Fibroblast of lung (primary cell): ENCODE data around the gene RANBP9. TPM values are rescaled to one million over a fixed set of nuclear protein-coding genes. Genes with fewer than 3 reads are reported as not detected.

Source experiments
- DNase-seq, 2 donors: peaks; one replicate each; pipeline versions ENCODE4 v3.0.0 to v3.0.0-alpha.2; 2010; ENCODE audit warnings: low read depth in 2 of 2
- H2AFZ ChIP-seq: 2 replicates; pipeline ENCODE4 v1.5.1; 2012; ENCODE audit warnings: low read length, control low read depth, inconsistent platforms
- H3K27ac ChIP-seq: 2 replicates; pipeline ENCODE4 v1.5.1; 2011; ENCODE audit warnings: low read length, control low read depth; ENCODE audit not compliant: insufficient read depth
- H3K27me3 ChIP-seq: 2 replicates; pipeline ENCODE4 v1.5.1; 2011; ENCODE audit warnings: mild to moderate bottlenecking, low read length; ENCODE audit not compliant: control insufficient read depth, insufficient read depth
- H3K36me3 ChIP-seq: 2 replicates; pipeline ENCODE4 v1.5.1; 2011; ENCODE audit warnings: low read length; ENCODE audit not compliant: control insufficient read depth, insufficient read depth
- H3K4me1 ChIP-seq: 2 replicates; pipeline ENCODE4 v1.5.1; 2011; ENCODE audit warnings: low read length; ENCODE audit not compliant: control insufficient read depth, insufficient read depth; ENCODE audit errors: extremely low read depth
- H3K4me2 ChIP-seq: 2 replicates; pipeline ENCODE4 v1.5.1; 2011; ENCODE audit warnings: low read length, control low read depth; ENCODE audit not compliant: insufficient read depth; ENCODE audit errors: extremely low read depth
- H3K4me3 ChIP-seq, 4 experiments: fragments of 200-600 bp in 1 of 4; sonication (generic) in 1 of 4; replicated peaks in 1 of 4; 2 replicates each; pipeline ENCODE4 v1.5.1; 2011 to 2016; ENCODE audit warnings: low read length in 4 of 4, low read depth in 3 of 4, mild to moderate bottlenecking in 3 of 4, control low read depth in 2 of 4, inconsistent platforms in 1 of 4, mixed read lengths in 1 of 4; ENCODE audit not compliant: insufficient read depth in 1 of 4; ENCODE audit errors: control extremely low read depth in 1 of 4
- H3K79me2 ChIP-seq: 2 replicates; pipeline ENCODE4 v1.5.1; 2012; ENCODE audit warnings: mild to moderate bottlenecking, low read length, inconsistent platforms; ENCODE audit not compliant: control insufficient read depth, insufficient read depth
- H3K9ac ChIP-seq: 2 replicates; pipeline ENCODE4 v1.5.1; 2011; ENCODE audit warnings: mild to moderate bottlenecking, low read length, control low read depth; ENCODE audit not compliant: insufficient read depth
- H3K9me3 ChIP-seq: 2 replicates; pipeline ENCODE4 v1.5.1; 2012; ENCODE audit warnings: low read depth, low read length; ENCODE audit not compliant: control insufficient read depth, insufficient read depth
- H4K20me1 ChIP-seq: 2 replicates; pipeline ENCODE4 v1.5.1; 2011; ENCODE audit warnings: low read length; ENCODE audit not compliant: control insufficient read depth, insufficient read depth; ENCODE audit errors: extremely low read depth
- EZH2 ChIP-seq: IDR thresholded peaks from 2 replicates; pipeline ENCODE4 v1.5.1; 2012; ENCODE audit warnings: low read length, control low read depth, mild to moderate bottlenecking; ENCODE audit errors: missing control alignments
- polyA plus RNA-seq, 2 donors: library from polyadenylated mRNA; depleted of rRNA in 1 of 2; stranded (reverse) in 1 of 2; unstranded in 1 of 2; fragments of >200 nt; gene quantifications; 2 replicates each; pipeline ENCODE4 v1.2.1, GENCODE V29; 2011 to 2012; ENCODE audit warnings: missing spikeins in 1 of 2
- total RNA-seq: library from RNA; depleted of rRNA; stranded (reverse); fragments of >200 nt; gene quantifications from 2 replicates; pipeline ENCODE4 v1.2.1, GENCODE V29; 2014
- TF ChIP-seq, protein P1 (sequence below), 2 donors: IDR thresholded peaks in 1 of 2; conservative IDR thresholded peaks in 1 of 2; 1 replicate in 1 of 2; 2 replicates in 1 of 2; pipeline ENCODE4 v1.5.1; 2011 to 2012; ENCODE audit warnings: low read length in 2 of 2, control low read depth in 1 of 2, inconsistent platforms in 1 of 2, low read depth in 1 of 2, mild to moderate bottlenecking in 1 of 2

Gene RANBP9
- total and polyA plus RNA-seq, 2 donors (not counting 1 experiment from before 2014, with no cell fraction given), result 46.7 to 48.7 TPM

DNA sequence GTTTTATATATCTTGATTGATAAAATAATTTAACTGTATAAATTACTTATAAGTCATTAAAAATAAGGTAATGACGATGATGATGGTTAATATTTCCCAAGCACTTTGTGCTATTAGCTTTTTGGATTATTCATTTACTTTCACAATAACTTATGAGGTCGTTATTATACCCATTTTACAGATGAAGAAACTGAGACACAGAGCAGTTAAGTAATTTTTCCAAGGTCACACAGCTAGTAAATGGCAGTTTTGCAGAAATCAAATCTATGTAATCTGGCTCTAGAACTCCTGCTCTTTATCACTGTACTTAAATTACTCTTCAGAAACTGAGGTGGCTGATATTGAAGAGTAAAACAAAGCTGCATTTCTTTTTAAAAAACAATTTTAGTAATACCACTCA, 78.3 kb downstream of the RANBP9 start:
- H3K79me2 ChIP-seq, result no peaks in the 10 kb centered on the region
- no peak overlapping the region for H3K4me2 ChIP-seq
- H3K9me3 ChIP-seq, result no peaks in the 10 kb centered on the region
- H4K20me1 ChIP-seq, result no peaks in the 10 kb centered on the region
- no peaks in the 10 kb centered on the region for H3K27me3 ChIP-seq
- H3K36me3 ChIP-seq, result no peaks in the 10 kb centered on the region
- no peak overlapping the region for H3K4me3 ChIP-seq
- no peak overlapping the region for H3K9ac ChIP-seq
- no peak overlapping the region for H3K27ac ChIP-seq
- H2AFZ ChIP-seq, result no peak overlapping the region
- H3K4me1 ChIP-seq, result no peaks in the 10 kb centered on the region
- DNase-seq, result no peak
- TF ChIP-seq EZH2, result no peak
- TF ChIP-seq, protein P1, sequence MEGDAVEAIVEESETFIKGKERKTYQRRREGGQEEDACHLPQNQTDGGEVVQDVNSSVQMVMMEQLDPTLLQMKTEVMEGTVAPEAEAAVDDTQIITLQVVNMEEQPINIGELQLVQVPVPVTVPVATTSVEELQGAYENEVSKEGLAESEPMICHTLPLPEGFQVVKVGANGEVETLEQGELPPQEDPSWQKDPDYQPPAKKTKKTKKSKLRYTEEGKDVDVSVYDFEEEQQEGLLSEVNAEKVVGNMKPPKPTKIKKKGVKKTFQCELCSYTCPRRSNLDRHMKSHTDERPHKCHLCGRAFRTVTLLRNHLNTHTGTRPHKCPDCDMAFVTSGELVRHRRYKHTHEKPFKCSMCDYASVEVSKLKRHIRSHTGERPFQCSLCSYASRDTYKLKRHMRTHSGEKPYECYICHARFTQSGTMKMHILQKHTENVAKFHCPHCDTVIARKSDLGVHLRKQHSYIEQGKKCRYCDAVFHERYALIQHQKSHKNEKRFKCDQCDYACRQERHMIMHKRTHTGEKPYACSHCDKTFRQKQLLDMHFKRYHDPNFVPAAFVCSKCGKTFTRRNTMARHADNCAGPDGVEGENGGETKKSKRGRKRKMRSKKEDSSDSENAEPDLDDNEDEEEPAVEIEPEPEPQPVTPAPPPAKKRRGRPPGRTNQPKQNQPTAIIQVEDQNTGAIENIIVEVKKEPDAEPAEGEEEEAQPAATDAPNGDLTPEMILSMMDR (conservative IDR thresholded peaks at IDR 0.05 in 1 of 2, IDR thresholded peaks at IDR 0.05 in 1 of 2; ENCODE audit: low read depth in 1 of 2, low read length in 2 of 2), result no peak

DNA sequence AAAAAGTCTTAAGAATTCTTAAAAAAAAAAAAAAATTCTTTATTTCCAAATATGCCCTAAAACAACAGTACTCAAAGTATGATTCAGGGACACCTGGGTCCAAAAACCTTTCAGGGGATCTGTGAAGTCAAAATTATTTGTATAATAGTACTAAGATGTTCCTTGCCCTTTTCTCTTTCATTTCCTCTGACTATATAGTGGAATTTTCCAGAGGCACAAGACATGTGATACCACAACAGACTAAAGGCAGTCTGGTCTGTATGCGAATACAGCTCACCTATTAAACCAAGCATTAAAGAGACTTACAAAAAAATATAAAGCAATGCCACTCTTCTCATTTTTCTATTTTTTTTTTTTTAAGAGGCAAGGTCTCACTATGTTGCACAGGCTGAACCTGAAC, 81.1 kb downstream of the RANBP9 start:
- peaks cover 2% of the 10 kb centered on the region for H3K36me3 ChIP-seq
- no peaks in the 10 kb centered on the region for H3K9me3 ChIP-seq
- no peaks in the 10 kb centered on the region for H3K4me1 ChIP-seq
- no peak overlapping the region for H2AFZ ChIP-seq
- H3K9ac ChIP-seq, result no peak overlapping the region
- H3K4me2 ChIP-seq, result no peak overlapping the region
- TF ChIP-seq EZH2, result no peak
- TF ChIP-seq, protein P1 (conservative IDR thresholded peaks at IDR 0.05 in 1 of 2, IDR thresholded peaks at IDR 0.05 in 1 of 2; ENCODE audit: low read depth in 1 of 2, low read length in 2 of 2), result no peak
- no peaks in the 10 kb centered on the region for H3K79me2 ChIP-seq
- no peak overlapping the region for H3K4me3 ChIP-seq
- H4K20me1 ChIP-seq, result no peaks in the 10 kb centered on the region
- H3K27me3 ChIP-seq, result no peaks in the 10 kb centered on the region
- DNase-seq, result no peak
- H3K27ac ChIP-seq, result no peak overlapping the region

DNA sequence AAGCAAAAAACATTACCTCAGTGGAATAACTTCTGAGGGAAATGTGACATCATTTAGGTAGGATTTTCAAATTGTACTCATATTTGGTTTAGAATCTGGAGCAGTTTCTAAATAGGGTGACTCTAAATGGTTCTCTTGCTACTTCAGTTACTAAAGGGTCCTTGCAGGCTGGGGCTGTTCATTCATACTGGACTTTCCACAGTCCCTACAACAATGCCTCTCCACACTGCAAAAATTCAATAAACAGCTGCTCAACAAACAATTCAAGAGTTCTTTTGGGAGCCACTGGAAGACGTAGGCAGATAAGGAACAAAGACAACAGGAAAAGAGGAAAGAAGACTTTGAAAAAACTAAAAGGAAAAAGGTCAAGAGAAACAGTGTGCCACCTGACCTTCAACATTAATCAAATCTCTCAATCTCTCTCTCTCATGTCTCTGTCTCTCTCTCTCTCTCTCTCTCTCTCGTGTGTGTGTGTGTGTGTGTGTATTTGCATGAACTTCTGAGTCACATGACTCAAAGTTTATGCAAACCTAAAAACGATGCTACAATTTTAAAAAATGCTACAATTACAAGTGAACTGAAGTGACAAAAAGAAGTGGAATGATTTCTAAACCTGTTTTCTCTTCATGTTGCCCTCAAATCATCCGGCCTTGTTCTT, 82.0 kb downstream of the RANBP9 start:
- Histone ChIP-seq H3K27ac (no peak overlapping the region), H4K20me1 (no peaks in the 10 kb centered on the region), H3K36me3 (peaks cover 2% of the 10 kb centered on the region), H3K27me3 (no peaks in the 10 kb centered on the region), H3K9me3 (no peaks in the 10 kb centered on the region), H2AFZ (no peak overlapping the region), H3K79me2 (no peaks in the 10 kb centered on the region), H3K9ac (no peak overlapping the region), H3K4me2 (no peak overlapping the region), H3K4me3 (no peak overlapping the region), H3K4me1 (no peaks in the 10 kb centered on the region)
- TF ChIP-seq, protein P1 (conservative IDR thresholded peaks at IDR 0.05 in 1 of 2, IDR thresholded peaks at IDR 0.05 in 1 of 2; ENCODE audit: low read depth in 1 of 2, low read length in 2 of 2), result no peak
- TF ChIP-seq EZH2, result no peak
- DNase-seq, result no peak
